Hepatocyte (in vitro differentiated cells): ENCODE data around the gene ARHGEF10L.

Experiments
- EZH2 ChIP-seq: fragments of 200-600 bp; sonication (generic); IDR thresholded peaks from 2 replicates; pipeline ENCODE4 v1.6.1; 2016; ENCODE audit warnings: antibody characterized with exemption, mild to moderate bottlenecking, borderline replicate concordance
- EZH2phosphoT487 ChIP-seq: fragments of 200-600 bp; sonication (generic); IDR thresholded peaks from one replicate; pipeline ENCODE4 v1.6.1; 2018; ENCODE audit warnings: antibody characterized with exemption, mild to moderate bottlenecking, low read depth, moderate library complexity; ENCODE audit not compliant: unreplicated experiment, severe bottlenecking
- TF ChIP-seq, protein P1 (sequence below): fragments of 200-600 bp; sonication (generic); IDR thresholded peaks from 2 replicates; pipeline ENCODE4 v1.5.1; 2016; ENCODE audit warnings: antibody characterized with exemption, mild to moderate bottlenecking; ENCODE audit not compliant: poor library complexity

DNA sequence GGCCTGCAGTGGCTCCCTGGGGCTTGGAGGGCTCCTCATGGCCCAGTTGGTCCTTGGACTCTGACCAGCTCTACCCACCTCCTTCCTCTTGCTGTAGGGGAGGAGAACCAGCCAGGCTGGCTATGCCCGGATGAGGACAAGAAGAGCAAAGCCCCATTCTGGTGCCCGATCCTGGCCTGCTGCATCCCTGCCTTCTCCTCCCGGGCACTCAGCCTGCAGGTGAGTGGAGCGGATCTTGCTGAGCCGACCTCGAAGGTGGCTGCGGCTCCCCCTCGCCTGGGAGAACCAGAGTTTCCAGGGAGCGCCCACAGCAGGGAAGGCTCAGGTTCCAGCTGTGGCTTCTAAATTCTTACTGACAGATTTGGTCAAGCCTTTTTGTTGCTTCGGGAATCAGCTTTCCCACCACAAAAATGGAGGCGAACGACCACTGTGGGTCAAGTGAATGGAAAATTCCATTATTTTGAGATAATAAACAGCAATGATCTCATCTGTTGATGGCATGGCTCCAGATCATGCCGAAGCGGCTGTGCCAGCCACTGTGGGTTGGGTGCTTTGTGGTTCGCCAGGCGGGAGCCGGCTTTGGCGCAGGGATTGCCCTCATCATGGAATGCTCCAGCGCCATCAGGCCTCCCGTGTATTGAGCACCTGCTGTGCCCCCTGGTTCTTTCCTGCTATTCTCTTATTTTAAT, 109.1 kb downstream of the ARHGEF10L start:
- TF ChIP-seq, protein P1, sequence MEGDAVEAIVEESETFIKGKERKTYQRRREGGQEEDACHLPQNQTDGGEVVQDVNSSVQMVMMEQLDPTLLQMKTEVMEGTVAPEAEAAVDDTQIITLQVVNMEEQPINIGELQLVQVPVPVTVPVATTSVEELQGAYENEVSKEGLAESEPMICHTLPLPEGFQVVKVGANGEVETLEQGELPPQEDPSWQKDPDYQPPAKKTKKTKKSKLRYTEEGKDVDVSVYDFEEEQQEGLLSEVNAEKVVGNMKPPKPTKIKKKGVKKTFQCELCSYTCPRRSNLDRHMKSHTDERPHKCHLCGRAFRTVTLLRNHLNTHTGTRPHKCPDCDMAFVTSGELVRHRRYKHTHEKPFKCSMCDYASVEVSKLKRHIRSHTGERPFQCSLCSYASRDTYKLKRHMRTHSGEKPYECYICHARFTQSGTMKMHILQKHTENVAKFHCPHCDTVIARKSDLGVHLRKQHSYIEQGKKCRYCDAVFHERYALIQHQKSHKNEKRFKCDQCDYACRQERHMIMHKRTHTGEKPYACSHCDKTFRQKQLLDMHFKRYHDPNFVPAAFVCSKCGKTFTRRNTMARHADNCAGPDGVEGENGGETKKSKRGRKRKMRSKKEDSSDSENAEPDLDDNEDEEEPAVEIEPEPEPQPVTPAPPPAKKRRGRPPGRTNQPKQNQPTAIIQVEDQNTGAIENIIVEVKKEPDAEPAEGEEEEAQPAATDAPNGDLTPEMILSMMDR = no peak
- TF ChIP-seq EZH2phosphoT487 = no peak
- TF ChIP-seq EZH2 = no peak
